KBM-7 (cell line): Measurements from ENCODE around the gene MPP2.
"Not testable (repeated sequence)": the region's sequence is repeated elsewhere in the genome, so short reads cannot be mapped to it uniquely, and the experiment has no call there.

ENCODE experiments used
- DNase-seq: peaks from one replicate; pipeline ENCODE4 v3.0.0-alpha.2; 2015
- in situ Hi-C: fragments of 300-500 bp; cut with MboI; formaldehyde crosslinking; loops from 2 replicates; pipeline ENCODE4 v1.14.3; 2020; ENCODE audit warnings: low sequenced_read_pairs, low pct_unique_long_range_greater_than_20kb, mixed read lengths

MPP2 gene

DNA sequence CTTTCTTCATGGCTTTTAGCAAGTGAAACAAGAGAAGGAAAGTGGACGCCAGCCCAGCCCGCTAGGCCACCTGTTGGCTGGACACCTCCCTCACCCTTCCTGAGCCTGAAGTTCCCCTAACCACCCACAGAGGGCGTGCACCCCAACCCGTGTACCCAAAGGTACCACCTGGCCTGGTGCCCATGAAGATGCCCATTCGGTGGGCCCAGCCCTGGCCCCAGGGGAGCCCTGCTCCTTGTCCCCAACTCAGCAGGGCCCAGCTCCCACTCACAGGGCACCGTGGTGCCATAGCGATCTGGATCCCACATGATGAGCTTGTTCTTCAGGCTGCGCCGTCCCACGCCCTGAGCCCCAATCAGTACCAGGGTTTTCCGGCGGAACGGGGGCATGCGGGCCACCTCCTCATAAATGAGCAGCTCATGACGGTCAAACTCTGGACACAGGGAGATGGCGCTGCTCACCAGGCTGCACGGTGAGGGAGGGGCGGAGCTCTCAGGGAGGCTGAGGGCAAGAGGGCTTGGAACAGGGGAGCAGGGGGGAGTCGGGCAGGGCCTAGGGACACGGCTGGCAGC lies 26.8 kb downstream of the MPP2 start:
- DNase-seq: peak; percentile 41
- in situ Hi-C loops: no loop called here

DNA sequence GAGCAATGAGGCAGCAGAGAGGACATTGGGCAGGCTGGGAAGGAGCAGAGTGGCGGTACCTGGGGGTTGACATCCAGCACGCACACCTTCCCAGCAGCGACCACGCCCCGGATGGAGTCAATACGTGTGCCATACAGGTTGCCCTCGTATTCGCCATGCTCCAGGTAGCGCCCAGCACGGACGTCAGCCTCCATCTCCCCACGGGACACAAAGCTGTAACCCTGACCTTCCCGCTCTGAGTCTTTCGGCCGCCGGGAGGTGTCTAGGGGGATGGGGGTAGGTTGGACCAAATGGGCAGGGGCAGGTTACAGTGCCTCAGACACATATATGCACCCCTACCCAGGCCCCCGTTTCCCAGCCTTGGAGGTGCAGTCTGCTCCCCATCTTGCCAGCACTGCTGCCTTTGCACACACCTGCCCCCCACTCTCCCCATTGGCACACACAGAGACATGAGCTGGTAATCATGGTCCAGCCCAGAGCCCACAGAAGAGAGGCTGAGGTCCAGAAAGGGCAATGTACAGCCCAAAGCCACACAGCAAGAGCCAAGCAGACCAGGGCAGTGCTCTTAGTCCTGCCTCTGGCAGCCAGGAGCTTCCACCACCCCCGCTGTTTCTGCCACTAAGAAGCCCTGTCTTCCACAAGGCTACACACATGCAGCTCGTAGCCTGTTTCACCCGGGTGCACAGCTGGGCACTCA lies 27.5 kb downstream of the MPP2 start:
- no peak for DNase-seq
- in situ Hi-C loops: no loop called here

DNA sequence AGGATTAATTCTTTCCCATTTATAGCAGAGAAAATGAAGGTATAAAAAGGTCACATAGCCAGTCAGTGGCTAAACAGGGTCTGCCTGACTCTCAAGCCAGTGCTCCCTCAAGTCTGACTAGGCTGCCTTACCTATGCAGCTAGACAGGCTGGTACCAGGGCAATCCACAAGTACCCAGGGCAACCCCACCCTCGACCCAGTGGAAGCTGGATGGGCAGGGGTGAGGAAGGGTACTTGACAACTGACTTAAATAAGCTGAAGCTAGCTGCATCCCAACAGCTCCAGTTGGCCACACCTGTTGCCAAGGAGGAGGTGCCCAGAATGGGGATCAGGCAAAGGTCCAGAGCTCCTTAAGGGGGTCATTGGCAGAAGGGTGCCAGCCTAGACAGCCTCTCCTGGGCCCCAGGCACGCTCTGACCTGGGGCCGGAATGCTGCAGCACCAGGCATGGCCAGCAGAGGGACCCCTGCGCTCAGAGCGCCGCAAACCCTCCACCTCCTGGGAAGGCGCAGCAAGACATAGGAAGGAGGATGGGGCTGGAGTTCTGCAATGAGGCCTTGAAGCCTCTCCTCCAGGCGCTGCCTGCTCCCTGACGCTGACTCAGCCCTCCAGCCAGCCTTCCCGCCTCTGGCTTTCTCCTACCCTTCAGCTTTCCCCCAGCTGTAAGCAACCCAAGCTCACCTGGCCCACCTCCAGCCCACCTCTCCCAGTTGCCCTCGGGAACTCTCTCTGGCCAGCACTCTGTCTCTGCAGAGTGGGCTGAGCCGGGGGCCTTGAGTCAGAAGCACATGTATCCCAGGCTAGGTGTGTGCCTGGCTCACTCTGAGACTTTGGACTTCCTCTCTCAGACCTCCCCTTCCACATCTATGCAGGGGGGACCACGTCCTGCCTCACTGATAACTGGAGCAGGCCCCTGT lies 28.8 kb downstream of the MPP2 start:
- in situ Hi-C loops: no loop called here
- peak; percentile 83 for DNase-seq

DNA sequence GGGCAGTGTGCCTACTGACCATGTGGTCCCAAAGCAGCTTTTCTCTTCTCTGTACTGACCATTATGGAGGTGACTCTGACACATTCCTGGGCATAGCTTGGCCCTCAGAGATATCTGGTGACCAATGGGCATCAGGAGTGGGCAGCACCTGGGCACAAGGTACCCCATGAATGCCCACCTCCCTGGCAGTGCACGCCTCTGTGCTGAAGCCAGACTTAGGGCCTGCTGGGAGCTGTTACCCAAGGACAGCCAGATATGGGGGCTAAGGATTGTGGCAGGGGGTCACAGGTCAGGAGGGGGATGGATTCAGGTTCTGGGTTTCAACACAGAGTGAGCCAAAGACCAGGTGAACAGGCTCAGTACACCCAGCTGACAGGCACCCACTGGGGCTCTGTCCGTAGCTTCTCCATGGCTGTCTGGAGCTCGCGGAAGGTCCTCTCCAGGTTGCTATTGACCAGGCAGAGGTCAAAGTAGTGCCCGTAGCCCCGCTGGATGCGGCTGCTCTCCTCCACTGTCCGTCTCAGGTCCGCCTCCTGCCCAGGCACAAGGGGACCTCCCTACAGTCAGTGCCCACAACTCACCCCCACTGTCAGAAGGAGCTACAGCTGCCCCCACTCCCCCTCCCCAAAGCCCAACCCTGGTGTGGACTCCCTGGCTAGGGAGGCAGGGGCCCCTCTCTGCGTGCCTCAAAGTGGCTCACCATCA lies 29.7 kb downstream of the MPP2 start:
- in situ Hi-C loops: no loop called here
- DNase-seq: no peak

DNA sequence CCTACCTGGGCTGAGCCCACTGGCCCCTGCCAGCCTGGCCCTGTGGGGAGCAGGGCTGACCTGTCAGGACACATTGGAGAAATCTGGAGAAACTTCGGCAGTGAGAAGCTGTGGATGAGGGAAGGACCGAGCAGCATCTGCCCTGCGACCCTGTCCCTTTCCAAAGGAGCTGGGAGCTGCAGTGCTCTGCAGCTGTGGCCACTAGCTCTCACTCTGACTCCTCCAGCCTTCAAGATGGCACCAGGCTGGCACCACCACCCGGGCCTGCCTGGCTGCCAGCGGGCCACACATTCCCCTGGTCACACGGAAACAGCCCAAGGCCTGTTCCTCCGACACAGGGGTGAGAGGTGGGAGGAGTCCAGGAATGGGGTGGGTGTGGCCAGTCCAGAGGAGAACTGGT lies 30.3 kb downstream of the MPP2 start:
- in situ Hi-C loops: no loop called here
- DNase-seq: no peak

DNA sequence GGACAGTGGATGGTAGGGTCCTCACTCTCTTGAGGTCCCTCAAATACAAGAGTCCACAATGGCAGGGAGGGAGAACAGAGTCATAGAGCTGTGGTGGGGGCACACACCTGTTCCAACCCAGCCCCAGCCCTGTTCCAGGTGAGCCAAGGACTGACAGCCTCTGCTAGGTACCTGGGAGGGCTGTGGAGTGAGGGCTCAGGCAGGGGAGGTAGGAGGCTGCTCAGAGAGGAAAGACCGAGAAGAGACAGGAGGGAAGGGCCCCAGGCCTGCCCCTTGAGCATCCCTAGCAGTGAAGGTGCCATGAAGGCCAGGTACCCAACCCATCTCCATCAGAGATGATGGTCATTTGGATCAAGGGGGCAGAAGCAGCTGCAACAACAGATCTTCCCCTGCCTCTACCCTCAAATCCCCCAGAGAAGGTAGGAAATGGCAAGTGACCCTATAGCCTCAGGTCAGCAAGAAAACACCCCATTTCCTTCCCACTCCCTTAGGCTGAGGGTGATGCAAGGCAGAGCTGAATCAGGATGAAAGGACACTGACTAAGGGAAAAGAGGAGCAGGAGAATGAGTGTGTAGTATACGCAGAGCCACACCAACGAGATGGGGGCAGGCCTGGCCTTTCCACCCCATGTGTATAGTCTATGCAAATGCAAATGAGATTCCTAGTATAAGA lies 31.7 kb downstream of the MPP2 start:
- no peak for DNase-seq
- in situ Hi-C loops: no loop called here

DNA sequence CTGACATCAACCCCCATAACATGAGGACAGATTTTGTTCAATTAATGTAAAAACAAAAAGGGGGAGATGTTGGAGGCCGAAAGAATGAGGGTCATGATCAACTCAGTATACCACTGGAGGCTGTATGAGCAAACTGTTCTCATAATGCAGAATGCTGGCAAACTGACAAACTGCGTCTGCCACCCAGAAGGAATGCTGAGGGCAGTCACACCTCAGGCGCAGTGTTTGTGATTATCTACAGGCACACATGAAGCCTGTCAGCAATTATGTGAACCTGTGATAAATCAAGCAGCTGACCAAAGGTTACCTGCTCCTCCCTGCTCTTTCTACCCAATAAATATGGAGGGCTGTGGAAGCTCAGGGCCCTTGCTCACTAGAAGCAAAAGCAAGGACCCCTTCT lies 33.0 kb downstream of the MPP2 start:
- in situ Hi-C loops: no loop called here
- no peak for DNase-seq

DNA sequence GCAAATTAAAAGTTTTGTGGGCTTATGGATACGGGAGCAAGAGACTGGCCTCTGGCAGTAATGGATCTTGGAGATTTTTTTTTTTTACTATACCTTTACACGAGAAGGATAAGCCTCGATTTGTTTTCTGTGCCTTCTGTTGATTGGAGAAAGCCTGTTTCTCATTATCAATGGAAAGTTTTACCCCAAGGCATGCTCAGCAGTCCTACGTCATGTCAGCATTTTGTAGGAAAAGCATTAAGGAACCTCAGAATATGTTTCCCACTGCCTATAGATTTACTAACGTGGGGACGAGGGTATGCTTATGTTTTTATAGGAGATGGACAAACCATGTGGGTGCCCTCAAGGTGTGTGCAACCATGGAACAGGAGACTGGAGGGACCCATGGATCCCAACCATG lies 33.5 kb downstream of the MPP2 start:
- in situ Hi-C loops: no loop called here
- no peak for DNase-seq

DNA sequence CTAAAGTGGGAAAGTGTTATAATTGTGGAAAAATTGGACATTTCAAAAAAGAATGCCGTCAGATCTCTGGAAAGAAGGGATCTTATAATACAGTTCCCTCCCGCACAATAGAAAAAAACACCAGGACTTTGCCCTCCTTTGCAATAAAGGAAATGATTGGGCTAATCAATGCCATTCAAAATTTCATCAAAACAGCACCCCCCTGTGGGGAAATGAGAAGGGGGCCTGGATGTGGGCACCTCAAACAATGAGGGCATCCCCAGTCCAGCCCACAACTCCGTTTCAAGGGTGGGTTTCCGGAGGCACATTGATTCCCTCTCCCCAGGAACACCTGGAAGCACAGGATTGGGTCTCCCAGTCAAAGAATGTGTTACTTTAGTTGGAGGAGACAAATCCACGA lies 34.2 kb downstream of the MPP2 start:
- in situ Hi-C loops: no loop called here
- no peak for DNase-seq

DNA sequence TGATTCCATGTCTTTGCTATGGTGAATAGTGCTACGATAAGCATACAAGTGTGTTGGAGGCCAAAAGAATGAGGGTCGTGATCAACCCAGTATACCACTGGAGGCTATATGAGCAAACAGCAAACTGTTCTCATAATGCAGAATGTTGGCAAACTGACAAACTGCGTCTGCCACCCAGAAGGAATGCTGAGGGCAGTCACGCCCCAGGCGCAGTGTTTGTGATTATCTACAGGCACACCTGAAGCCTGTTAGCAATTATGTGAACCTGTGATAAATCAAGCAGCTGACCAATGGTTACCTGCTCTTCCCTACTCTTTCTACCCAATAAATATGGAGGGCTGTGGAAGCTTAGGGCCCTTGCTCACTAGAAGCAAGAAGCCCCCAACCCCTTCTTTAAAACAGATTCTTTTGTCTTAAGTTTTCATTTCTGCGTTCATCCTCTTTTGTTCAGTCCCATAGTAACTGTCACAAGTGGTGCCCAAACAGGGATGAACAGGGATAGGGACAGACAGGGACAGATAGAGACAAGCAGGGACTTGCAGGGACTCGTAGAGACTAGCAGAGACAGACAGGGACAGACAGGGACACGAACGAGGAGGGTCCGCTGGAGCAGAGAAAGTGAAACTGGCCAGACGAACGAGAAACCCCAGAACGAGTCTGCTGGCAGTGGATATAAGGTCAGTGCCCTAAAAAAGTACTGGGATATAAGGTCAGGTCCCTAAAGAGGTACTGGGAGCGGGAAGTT lies 35.2 kb downstream of the MPP2 start:
- in situ Hi-C loops: no loop called here
- DNase-seq: no peak

DNA sequence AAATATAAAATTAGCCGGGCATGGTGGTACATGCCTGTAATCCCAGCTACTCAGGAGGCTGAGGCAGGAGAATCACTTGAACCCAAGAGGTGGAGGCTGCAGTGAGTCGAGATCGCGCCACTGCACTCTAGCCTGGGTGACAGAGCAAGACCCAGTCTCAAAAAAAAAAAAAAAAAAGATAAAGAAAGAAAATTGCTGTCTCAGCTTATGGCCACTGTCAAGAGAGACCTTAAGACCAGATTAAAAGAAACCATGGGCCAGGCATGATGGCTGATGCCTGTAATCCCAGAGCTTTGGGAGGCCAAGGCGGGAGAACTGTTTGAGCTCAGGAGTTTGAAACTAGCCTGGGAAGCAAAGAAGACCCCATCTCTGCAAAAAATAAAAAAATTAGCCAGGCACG lies 38.3 kb downstream of the MPP2 start:
- DNase-seq, in situ Hi-C loops: not testable (repeated sequence)

DNA sequence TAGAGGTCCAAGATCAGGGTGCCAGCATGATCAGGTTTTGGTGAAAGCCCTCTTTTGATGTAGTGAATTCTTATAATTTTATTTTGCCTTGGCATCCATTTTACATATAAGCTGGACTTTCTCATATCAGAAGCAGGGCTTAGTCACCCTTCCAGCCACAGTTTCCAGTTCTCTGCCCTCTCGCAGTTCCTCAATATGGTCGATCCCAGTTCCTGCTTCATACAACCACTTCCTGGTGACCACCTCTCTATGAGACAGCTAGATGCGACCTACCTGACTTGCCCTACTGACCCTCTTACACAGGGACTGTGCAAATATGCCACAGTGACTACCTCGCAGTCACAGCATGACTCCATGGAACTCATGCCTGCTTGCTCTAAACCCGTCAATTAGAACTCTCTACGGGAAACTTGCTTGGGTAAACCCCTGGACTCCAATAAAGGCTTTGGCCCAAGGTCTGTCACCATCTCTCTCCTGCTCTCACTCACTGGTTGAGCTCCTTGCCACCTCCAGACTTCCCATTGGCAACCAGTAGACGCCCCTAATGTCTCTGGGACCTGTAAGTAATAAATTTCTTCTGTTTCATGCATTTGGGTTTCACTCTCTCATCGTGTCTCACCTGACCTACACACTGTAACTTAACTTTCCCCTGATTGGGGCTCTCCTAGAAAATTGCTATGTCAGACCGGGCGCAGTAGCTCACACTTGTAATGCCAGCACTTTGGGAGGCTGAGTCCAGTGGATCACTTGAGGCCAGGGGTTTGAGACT lies 38.9 kb downstream of the MPP2 start:
- in situ Hi-C loops: no loop called here

DNA sequence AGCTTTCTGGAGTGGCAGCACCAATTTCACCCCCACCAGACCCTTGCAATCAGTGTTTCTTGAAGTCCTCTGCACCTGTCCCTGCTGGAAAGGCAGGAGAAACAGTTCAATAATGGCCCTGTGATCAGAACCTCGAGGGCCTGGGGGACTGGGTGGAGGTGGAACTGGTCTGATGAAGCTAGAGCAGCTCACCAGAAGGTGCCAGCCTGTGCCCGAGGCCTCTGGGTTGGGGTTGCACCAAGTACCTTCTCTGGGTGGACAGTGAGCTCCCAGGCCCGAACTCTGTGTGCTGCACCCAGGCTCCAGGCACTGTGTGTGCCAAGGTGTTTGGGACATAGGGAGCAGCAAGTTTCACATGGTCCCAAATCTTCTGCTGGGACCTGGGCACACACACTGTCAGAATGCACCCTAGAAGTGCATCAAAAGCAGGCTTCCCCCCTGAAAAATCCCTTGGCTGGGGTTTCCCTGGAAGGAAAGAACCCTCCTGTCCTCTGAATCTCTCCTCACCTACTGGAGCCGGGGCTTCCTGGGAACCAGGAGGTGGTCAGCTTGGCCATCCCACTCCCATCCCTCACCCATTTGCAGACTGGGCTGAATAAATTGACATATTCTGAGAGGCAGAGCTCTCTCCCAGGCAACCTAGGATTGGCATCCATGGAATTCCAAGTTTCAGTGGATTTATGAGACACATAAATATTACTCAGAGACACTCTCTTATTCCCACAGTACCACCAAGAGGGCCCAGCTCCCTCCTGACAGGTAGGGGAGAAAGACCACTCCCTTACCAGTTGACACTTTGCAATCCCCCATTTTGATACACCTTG lies 43.0 kb downstream of the MPP2 start:
- in situ Hi-C loops: no loop called here
- DNase-seq: no peak

More for the DNA sequence above, 38.9 kb downstream of the MPP2 start:
- DNase-seq: no peak

DNA sequence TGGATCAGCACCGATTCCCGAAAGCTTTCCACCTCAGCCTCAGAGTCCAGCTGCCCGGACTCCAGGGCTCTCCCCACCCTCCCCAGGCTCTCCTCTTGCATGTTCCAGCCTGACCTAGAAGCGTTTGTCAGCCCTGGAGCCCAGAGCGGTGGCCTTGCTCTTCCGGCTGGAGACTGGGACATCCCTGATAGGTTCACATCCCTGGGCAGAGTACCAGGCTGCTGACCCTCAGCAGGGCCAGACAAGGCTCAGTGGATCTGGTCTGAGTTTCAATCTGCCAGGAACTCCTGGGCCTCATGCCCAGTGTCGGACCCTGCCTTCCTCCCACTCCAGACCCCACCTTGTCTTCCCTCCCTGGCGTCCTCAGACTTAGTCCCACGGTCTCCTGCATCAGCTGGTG lies 45.4 kb downstream of the MPP2 start:
- no peak for DNase-seq
- in situ Hi-C loops: no loop called here

DNA sequence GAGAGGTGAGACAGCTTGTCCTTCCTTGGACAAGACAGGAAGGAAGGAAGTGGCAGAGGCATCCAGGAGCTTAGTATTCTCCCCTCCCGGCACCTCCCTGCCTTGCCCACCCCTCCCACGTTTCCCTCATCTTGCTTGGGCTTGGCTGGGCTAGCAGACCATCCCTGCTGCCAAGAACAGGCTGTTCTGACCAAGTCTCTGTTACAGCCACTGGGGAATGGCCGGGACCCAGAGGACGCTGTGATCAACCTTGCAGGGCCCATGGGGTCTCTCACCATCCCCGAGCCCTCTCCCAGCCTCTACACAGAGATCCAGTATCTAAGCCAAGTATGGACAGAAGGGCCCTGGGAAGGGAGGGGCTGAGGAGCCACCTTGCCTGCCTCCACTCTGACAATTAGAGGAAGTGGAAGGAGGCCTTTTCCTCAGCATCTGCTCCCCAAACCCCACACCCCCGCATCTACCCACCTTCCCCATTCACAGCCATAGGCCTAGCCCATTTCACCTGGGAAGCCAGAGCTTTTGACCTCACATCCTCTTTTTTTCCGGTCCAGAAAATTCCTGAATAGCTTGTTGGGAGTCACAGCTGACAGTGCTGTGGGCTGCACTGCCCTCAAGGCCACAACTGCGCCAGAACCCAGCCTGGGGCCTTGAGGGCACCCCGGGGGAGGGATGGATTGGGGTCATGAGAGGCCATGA lies 46.3 kb downstream of the MPP2 start:
- peak; percentile 50 for DNase-seq
- in situ Hi-C loops: no loop called here

DNA sequence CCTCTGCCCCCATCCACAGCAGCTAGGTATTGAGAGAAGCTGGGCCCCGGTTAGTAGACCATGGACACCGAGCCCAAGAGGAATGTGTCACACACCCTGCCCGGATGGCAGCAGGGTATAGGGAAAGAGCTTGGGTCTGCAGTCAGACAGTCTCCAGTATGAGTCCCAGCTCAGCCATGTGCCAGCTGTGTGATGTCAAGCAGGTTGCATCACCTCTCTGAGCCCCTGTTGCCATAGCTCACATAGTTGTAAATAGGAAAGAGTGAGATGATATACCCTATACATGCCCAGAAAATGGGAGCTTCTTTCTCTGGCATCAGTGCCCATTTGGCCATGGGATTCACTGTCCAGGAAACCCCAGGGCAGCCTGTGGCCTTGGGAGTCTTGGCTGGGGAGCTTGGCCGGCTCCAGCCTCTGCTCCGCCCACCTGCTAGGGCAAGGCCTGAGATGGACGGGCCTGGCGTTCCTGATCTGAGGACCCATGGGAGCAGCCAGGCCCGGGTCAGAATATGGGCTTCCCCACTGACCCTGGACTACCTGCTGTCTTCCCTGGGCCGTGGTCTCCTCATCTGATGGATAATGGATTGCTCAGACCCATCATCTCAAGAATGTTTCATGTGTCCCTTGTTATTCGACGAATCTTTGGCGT lies 47.1 kb downstream of the MPP2 start:
- DNase-seq: no peak
- in situ Hi-C loops: no loop called here
